Epithelial cell of esophagus (primary cell): ENCODE data around the gene CREBBP.

Experiments used
- DNase-seq: peaks from one replicate; pipeline ENCODE4 v3.0.0; 2010; ENCODE audit warnings: low read depth
- H3K4me3 ChIP-seq: 2 replicates; pipeline ENCODE4 v1.5.1; 2011; ENCODE audit warnings: mild to moderate bottlenecking, low read length, control low read depth
- CTCF ChIP-seq: IDR thresholded peaks from 2 replicates; pipeline ENCODE4 v1.5.1; 2011; ENCODE audit warnings: low read depth, mild to moderate bottlenecking, low read length, control low read depth, inconsistent platforms; ENCODE audit not compliant: insufficient read depth; ENCODE audit errors: missing control alignments

Gene CREBBP

GRCh38 chr16:3835089-3835602 is 45.4 kb downstream of the CREBBP start:
- no peak overlapping the region for H3K4me3 ChIP-seq
- DNase-seq = no peak
- no peak for TF ChIP-seq CTCF

GRCh38 chr16:3832668-3833067 is 47.8 kb downstream of the CREBBP start:
- H3K4me3 ChIP-seq = no peak overlapping the region
- no peak for TF ChIP-seq CTCF
- no peak for DNase-seq

- DNase-seq = no peak
- TF ChIP-seq CTCF = no peak
- H3K4me3 ChIP-seq = no peak overlapping the region
Measured at GRCh38 chr16:3830625-3831254, 49.8 kb downstream of the CREBBP start.

- H3K4me3 ChIP-seq = no peak overlapping the region
- DNase-seq = no peak
- no peak for TF ChIP-seq CTCF
Measured at GRCh38 chr16:3829631-3830536, 50.6 kb downstream of the CREBBP start.

GRCh38 chr16:3825940-3826339 is 54.6 kb downstream of the CREBBP start:
- no peak for TF ChIP-seq CTCF
- DNase-seq = no peak
- H3K4me3 ChIP-seq = no peak overlapping the region

GRCh38 chr16:3825103-3825502 is 55.4 kb downstream of the CREBBP start:
- no peak for DNase-seq
- no peak for TF ChIP-seq CTCF
- H3K4me3 ChIP-seq = no peak overlapping the region
